ENCODE measurements around the gene FHOD3.
A peak's percentile ranks its signal among the peaks of the same experiment; 100 is the strongest.

The FHOD3 gene

DNA sequence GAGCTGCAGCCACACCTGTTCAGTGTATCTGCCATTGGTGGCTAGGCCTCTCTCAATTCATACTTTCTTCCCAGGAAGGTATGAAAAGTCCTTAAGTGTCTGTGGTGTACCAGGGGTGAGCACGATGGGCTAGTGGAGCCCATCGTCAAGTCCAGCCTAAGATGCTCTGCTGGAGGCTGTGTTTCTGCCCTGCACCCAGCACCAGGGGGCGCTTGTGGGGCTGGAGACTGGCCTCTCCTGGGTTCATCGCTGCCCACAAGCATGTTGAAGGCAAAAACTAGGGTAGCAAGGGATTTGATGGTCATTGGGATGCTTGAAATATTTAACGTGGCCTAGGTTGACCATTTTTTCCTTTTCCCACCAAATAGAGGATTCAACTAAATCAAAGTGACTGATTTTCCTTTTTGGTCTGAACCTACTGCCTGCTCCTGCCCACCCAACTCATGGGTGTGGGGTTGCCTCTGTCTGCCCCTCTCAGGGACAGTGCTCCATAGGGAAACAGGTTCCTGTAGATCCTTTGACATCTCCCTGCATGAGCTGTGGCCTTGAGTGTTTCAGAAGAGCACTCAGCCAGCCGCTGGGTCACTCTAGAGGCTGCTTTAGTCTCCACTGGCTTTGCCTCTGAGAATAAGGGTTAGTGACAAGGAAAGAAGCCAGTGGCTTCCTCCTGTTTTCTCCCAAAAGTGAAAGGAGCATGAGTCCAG, 472.2 kb downstream of the FHOD3 start:
- DNase-seq = no peak

DNA sequence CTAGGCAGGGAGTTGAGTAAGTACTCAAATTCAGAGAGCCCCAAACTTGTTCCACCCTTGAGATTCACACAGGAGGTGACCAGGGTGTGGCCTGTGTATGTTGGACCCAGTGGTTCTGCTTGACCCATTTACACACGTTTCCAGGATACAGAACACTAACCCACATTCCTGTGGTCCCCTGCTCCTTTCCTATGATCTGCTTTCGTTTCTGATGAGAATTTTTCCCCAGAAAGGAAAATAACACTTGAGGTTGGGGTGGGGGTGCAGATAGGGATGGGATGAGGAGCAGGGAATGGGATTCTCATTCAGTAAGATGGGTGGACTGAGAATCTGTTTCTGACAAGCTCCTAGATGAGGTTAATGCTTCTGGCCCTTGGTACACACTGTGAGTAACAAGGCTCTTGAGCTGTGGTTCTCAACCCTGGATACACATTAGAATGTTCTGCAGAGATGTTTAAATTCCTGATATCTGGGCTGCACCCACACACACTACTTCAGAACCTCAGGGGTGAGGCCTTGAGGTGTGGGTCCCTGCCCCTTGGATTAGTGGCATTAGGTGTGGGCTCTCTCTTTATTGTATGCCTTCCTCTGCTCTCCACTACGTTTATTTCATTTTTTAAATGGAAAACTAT, 472.9 kb downstream of the FHOD3 start:
- no peak for DNase-seq

DNA sequence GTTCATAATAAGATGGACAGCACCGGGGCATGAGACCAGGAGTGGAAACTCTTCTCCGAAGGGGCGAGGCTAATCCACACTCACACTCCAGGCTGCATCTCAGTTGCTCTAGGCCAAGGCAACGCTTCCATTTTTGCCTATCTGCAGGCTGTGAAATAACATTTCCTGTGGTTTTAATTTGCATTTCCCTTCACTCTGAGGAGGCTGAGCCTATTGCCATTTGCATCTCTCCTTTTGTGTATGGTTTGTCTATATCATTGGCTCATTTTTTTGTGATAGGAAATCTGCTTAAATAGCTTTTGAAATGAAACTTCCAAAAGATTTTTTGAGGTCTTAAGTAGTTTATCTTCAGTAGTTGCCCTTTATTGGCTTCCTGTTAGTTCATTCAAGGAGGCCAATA, 473.7 kb downstream of the FHOD3 start:
- DNase-seq = no peak

DNA sequence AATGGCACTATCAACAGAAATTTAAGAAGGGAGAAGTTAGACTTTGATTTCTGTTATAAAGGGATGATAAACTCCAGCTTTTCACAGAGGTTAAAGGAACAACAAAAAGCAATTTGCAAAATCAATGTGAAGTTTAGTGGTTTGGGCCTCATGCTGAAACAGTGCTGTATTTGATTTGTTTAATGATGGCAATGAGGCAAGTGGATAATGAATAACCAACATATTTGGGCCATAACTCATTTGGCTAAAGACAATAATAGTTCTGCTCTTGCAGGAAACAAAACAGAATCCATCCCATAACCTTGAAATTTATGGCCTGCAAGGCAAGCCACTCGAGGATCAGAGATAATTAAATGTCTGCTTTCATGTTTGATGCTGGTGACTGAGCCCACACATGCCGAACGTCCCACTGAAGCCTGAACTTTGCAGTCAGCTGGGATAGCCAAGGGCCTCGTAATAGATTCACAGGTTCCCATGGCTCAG, 474.8 kb downstream of the FHOD3 start:
- DNase-seq = no peak

DNA sequence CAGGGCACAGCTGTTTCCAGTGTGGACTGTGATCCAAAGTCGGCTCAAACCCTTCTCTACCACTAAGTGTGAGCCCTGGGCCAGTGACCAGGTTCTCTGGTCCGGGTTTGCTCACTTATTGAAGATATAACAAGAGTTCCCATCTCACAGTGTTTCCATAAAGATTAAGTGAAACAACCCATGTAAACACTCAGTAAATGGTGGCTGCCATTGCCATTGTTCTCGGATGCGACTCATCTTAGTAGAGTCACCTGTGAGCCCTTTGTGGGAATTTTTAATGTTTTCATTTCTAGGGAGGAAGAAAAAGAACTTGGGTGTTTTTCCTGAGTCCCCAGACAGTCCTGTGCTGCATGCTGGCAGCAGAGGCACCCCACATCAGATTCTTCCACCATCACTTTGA, 477.9 kb downstream of the FHOD3 start:
- no peak for DNase-seq

DNA sequence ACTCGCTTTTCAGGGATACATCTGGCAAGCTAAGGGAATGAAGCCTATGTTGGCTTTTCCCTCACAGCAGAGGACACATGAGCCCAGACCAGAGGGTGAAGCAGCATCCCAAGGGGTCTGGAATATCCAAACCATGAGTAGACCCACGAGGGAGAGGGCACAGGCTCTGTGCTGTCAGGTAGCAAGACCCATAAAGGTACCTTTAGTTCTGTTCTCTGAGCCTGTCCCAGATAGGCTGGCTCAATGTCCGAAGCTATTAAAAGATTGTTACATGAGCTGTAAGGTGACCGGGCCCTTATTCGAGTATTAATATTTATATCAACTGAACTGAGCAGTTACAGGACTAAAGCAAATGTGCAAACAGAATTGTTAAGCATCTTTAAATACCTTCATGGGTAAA, 479.1 kb downstream of the FHOD3 start:
- DNase-seq = no peak

DNA sequence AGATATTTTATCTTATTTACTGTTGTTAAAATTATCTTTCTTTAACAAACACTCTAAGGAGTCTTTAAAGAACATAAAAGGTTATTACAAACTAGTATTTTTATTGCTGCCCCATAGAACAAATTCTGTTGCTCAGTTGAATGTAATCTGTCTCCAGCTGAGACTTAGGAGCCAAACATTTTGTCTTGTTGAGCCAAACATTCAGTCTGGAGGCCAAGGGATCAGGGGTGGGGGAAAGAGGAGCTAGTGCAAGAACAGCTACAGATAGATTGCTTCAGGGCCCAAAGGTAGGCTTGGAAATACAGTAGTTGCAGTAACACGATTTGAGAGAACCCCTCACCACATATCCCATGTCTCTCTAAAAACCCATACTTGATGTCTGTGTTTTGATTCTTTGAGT, 480.1 kb downstream of the FHOD3 start:
- DNase-seq = no peak

DNA sequence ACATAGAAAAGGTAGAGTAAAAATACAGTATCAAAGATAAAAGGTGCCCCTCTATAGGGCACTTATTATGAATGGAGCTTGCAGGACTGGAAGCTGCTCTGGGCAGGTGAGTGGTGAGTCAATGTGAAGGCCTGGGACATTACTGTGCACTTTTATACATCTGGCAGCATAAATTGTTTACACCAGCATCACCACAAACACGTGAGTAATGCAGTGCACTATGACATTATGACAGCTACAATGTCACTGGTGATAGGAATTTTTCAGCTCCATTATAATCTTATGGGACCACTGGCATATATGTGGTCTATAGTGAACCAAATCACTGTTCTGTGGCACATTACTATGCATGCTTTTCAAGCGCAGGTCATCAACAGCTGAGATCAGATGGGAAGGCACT, 483.2 kb downstream of the FHOD3 start:
- DNase-seq = no peak

DNA sequence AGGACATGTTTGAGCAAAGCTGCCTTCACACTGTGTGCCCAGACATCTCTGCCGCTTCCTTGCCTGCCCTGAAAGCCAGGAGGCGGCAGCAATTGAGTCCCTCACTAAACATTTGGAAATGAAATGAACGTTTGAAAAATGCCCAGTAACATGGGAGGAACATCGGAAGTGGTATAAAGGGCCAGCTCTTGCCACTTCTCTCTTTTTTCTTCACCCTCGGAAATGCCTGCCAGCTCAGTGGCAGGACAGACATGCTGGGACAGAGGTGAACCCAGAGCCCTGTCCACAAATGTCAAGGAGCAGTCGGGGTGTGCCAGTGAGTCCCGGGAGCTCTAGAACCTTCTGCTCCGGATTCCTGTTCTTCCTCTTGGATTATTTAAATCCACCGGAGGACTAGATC, 485.2 kb downstream of the FHOD3 start:
- no peak for DNase-seq

DNA sequence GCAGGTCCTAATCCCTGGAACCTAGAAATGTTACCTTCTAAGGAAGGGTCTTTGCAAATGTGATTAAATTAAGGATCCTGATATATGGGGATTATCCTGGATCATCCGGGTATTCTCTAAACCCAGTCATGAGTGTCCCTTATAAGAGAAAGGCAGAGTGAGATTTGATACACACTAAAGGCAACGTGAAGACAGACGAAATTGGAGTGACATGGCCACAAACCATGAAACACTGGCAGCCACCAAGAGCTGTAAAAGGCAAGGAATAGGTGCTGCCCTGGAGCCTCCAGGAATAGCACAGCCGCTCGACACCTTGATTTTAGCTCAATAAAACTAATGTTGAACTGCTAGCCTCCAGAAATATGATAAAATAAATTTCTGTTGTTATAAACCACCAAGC, 486.3 kb downstream of the FHOD3 start:
- no peak for DNase-seq

DNA sequence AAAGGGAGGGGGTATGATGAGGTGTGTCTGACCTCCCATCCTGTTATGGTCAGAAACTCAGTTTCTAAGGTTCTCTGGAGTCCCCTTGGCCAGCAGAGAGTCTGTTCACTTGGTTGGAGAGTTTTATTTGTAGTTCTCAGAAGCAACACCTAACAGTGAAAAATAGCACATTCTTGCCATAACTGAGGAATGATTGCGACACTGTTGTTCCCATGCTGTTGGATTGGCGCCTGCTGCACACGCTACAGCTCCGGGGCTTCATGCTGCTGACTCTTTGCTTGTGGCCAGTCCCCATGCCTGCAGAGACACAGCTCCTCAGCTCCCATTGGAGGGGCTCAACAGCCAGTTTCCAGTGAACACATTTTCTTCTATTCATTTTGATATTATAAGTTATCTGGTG, 489.2 kb downstream of the FHOD3 start:
- DNase-seq = no peak

DNA sequence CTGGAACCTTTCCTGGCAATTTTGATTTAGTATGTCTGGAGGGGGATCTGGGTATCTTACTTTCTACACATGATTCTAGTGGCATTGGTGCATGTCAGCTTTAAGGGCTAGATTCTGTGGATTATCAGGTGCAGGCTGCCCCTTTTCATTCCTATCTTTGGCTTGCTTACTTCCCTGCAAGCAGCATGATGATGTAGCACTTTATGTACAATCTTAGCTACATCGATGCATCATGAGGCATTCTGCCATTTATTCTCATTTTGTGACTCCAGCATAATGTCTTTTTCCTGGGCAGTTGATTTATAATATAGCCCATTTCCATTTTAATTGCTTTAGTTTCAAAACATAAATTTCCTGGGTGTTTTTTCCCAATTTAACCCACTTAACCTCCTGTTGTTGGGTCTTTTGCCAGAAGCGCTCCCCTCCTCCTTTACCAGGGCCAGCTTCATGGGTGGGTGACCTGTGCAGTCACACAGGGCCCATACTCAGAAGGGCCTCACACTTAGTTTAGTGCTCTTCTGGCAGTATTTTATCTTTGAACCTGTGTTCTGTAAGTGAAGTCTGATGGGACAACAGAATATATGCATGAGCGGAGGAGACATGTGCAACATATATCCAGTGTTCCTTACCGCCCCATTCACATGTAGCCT, 495.2 kb downstream of the FHOD3 start:
- no peak for DNase-seq

DNA sequence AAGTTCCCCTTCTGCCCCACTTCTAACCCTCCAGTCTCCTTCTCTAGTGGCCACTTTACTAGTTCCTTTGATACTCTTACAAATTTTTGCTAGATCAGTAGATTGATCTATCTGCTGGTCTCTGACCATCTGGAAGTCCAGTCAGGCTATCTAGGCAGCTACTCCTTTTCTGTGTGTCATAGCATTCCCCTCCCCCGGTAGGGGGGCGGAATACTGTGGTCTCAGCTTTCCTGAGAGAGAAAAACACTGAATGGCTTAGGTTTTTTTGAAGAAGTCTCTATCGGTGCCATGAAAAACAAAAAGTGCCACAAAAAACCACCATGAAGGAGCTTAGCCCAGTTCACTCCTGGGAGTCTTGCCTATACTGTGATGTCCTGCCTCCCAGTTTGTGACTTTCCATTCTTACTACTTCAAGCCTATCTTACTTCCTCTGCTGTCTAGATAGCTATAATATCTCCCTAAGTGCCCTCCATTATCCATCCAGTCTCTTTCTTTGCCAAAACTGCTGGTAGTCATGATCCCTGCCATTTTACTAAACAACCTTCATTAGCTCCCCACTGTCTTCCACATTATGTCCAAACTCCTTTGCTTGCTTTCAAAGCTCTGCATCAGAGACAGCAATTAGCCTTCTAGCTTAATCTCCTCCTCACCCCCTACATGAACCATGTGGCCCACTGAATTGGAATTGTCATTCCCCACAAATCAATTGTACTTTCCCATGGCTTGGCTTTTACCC, 501.4 kb downstream of the FHOD3 start:
- no peak for DNase-seq

DNA sequence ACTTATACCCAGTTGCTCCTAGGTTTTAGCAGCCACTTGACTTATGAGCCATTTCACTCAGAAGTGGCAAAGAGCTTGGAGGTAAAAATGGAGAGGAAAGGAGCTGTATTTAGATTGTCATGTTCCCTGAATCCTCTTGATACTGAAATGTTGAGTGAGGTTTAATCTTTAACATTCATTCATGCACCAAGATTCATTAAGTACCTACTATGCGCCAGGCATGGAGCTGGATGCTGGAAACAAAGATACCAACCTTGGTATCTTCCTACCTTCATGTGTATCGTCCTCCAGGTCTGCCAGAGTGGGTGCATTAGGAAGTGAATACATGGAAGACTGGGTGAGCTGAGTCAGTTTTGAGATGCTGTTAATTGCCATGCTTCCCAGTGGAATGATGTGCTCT, 507.6 kb downstream of the FHOD3 start:
- DNase-seq = no peak

DNA sequence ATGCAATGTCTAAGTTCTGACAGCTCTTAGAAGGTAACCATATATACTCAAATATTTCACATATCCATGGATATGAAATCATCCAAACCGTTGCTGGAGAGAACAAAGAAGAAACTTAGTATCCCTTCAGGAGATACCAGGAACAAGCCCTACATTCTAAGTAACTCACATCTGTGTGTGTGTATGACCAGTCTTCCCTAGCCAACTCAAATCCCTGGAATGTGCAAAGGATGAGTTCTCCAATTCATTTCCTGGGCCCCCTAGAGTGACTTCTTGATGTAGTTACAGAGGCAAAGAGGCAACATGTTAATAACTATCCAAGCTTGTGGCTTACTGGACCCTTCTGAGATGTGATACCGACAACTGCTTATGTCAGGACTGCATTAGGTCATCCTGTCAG, 511.2 kb downstream of the FHOD3 start:
- no peak for DNase-seq

DNA sequence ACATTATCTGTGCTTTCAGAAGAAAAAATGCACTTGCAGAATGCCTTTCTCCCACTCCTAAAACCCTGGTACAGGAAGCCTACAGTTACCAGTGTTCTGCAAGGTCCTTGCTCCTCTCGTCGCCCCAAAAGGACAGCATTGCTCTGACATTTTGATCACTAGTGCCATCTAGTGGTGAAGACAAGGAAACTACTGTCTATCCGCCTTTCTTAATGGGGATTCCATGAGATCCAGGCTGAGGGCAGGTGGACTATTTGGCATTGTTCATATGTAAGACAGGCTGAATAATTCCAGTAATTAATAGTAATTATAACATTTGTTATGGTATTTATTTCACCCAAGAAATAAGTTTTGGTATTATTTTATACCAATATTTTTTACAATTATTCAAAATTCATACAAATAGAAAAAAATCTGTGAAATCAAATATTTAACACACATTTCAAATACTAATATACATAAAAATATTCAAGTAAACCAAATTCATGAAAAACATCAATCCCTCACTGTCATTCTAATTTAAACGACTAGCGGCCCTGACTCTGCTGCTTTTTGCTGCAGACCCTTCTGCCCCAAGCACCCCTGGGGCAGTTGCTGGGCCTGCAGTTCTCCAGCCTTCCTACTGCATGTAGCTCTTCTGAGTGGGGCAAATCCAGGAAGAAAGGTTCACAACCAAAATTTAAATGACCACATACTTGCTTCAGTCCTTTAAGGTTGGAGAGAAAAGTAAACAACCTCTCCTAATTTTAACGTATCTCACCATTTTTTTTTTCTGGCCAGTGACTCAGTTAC, 512.3 kb downstream of the FHOD3 start:
- DNase-seq = peak; percentile 10 to 67

DNA sequence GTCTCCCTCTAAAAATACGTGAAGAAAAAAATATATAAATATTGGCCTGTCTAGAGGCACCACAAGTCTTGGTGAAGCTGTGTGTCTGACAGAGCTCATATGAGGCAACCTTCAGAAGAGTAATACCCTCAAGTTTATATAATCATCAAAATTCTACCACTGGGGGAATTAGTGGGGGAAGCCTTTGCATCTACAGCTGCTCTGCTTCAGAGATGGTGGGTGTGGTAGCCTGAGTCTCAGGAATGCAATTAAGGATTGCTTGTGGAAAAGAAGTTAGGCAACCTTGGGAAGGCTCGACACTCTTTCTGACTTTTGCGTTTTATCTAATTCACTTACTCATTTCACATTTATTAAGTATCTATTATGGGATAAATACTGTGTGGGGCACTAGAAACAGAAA, 513.9 kb downstream of the FHOD3 start:
- no peak for DNase-seq

DNA sequence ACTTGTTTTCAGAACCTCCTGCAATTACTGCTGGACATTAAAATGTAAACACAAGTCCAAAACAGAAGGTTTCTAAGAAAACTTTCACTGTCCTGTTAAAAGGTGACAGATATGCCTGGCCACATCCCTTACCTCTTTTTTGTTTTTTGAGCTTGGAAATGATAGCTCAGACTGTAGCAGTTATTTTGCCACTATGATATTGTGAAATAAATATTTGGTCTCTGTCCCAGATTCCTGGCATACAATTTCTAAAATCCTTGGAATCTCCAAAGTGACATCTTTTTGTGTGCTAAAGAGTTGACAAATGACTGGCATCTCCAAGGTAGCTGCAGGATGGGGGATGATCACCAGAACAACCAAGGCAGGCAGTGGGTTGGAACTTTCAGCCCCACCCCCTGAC, 514.4 kb downstream of the FHOD3 start:
- DNase-seq = no peak

DNA sequence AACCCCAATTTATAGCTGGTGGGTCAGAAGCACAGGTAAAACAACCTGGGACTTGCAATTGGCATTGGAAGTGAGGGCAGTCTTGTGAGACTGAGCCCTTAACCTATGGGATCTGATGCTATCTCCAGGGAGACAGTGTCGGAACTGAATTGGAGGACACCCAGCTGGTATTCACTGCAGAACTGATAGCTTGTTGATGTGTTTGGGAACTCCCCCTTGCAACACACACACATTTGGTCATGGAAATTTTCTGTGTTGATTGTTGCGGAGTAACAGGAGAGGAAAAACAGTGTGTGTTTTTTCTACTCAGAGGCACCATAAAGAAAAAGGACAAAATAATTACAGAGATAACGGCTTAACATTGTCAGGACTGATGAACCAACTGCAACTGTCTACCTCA, 515.2 kb downstream of the FHOD3 start:
- DNase-seq = no peak

DNA sequence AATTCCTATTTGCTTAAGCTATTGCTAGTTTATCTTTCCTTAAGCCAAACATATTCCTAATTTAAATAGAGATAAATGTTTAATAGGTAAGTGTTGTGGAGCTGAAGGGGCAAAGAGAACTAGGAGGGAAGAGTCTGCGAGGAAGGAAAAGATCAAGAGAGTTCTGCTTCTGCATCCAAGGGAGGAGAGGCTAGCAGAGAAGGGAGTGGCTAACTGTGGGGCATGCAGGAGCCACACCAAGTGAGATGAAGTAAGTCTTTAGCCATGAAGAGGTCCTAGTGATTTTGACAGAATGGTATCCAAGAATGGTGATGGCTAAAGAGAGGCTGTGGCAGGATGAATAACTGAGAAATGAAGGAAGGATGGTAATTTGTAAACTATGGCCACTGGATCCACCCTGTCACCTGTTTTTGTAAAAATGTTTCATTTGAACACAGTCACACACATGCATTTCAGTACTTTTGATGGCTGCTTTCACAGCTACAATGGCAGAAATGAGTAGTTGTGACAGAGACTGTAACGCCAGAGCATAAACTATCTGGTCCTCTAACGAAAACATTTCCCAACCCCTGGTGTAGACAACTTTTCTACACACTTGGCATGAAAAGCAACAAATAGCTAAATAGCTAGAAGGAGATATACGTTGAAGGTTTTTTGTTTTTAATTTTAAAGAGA, 515.7 kb downstream of the FHOD3 start:
- no peak for DNase-seq

DNA sequence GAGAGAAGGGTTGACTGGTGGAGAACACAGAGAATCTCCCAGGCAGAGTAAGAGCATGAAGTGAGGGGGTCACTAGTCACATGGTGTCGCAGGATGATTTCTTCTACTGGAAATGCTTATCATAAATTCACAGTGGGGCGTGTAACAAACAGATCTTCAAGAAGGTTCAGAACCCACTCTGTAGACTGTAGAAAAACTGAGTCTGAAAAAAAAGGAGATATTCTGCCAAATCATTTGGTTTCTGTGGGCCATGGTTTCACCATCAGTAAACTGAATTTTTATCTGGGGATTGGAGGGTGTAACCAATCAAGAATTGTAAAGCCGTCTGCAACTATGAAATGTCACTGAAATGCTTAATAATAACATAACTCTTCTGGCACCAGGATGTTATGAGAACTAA, 516.3 kb downstream of the FHOD3 start:
- no peak for DNase-seq

DNA sequence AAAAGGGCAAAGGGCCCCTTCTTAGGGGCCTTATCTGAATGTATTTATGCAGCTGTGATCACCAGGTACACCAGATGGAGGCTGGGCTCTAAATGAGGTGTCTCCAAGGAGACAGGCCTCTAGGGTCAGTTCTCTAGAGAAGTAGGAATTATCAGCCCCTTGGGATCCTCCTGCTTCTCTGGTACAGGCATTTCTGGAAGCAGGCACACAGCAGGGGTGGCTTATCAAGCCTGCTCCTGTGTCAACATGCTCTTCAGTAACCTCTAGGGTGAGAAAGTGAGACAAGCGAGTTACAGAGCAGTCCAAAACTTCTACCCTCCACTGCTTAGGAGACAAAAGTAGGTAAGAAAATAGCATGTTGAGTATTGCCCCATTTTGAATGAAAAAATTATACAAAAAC, 517.5 kb downstream of the FHOD3 start:
- no peak for DNase-seq
